DOHH2 (cell line): ENCODE results near the gene CCN5.

ENCODE experiments used
- H3F3A ChIP-seq: fragments of 200-600 bp; sonication (generic), shearing (Covaris generic); 2 replicates; pipeline ENCODE4 v1.6.0; 2016; ENCODE audit warnings: antibody characterized with exemption, mild to moderate bottlenecking; ENCODE audit not compliant: control insufficient read depth, insufficient read depth
- H3K27ac ChIP-seq: fragments of 200-600 bp; sonication (generic); 2 replicates; pipeline ENCODE4 v1.5.1; 2014; ENCODE audit warnings: low read depth, mild to moderate bottlenecking, low read length, moderate library complexity
- H3K27me3 ChIP-seq: fragments of 200-600 bp; sonication (generic); 2 replicates; pipeline ENCODE4 v1.6.1; 2014; ENCODE audit warnings: mild to moderate bottlenecking, low read length, mixed read lengths; ENCODE audit not compliant: control insufficient read depth
- H3K36me3 ChIP-seq: fragments of 200-600 bp; sonication (generic); 2 replicates; pipeline ENCODE4 v1.6.1; 2014; ENCODE audit warnings: mild to moderate bottlenecking, low read length, moderate library complexity, mixed read lengths; ENCODE audit not compliant: control insufficient read depth
- H3K4me1 ChIP-seq: fragments of 200-600 bp; sonication (generic); 2 replicates; pipeline ENCODE4 v1.6.1; 2014; ENCODE audit warnings: mild to moderate bottlenecking, low read length, mixed read lengths; ENCODE audit not compliant: control insufficient read depth
- H3K4me2 ChIP-seq: fragments of 200-600 bp; sonication (generic); 2 replicates; pipeline ENCODE4 v1.6.0; 2014; ENCODE audit warnings: mild to moderate bottlenecking, low read length, moderate library complexity
- H3K4me3 ChIP-seq: fragments of 200-600 bp; sonication (generic); 2 replicates; pipeline ENCODE4 v1.5.1; 2014; ENCODE audit warnings: mild to moderate bottlenecking, low read length, mixed read lengths
- H3K79me2 ChIP-seq: fragments of 200-600 bp; sonication (generic); 2 replicates; pipeline ENCODE4 v1.6.1; 2014; ENCODE audit warnings: mild to moderate bottlenecking, low read length, mixed read lengths; ENCODE audit not compliant: control insufficient read depth
- H3K9me2 ChIP-seq: fragments of 200-600 bp; sonication (generic); replicated peaks from 2 replicates; pipeline ENCODE4 v1.6.1; 2014; ENCODE audit warnings: mild to moderate bottlenecking, low read length, mixed read lengths; ENCODE audit not compliant: control insufficient read depth
- H3K9me3 ChIP-seq: fragments of 200-600 bp; sonication (generic); 2 replicates; pipeline ENCODE4 v1.6.1; 2014; ENCODE audit warnings: antibody characterized with exemption, low read length, mixed read lengths; ENCODE audit not compliant: control insufficient read depth, insufficient read depth
- H4K20me1 ChIP-seq: fragments of 200-600 bp; sonication (generic); 2 replicates; pipeline ENCODE4 v1.6.0; 2014; ENCODE audit warnings: low read depth, mild to moderate bottlenecking, antibody characterized with exemption, low read length, moderate library complexity; ENCODE audit not compliant: control insufficient read depth, insufficient read depth
- EZH2phosphoT487 ChIP-seq: fragments of 200-600 bp; sonication (generic); IDR thresholded peaks from 2 replicates; pipeline ENCODE4 v1.6.1; 2017; ENCODE audit warnings: borderline replicate concordance, mild to moderate bottlenecking, antibody characterized with exemption, low read length, moderate library complexity, mixed read lengths
- TF ChIP-seq, protein P1 (sequence below): fragments of 200-600 bp; sonication (generic); IDR thresholded peaks from one replicate; pipeline ENCODE4 v1.5.1; 2014; ENCODE audit warnings: antibody characterized with exemption, mild to moderate bottlenecking, low read depth, low read length; ENCODE audit not compliant: poor library complexity, severe bottlenecking

Gene CCN5

DNA sequence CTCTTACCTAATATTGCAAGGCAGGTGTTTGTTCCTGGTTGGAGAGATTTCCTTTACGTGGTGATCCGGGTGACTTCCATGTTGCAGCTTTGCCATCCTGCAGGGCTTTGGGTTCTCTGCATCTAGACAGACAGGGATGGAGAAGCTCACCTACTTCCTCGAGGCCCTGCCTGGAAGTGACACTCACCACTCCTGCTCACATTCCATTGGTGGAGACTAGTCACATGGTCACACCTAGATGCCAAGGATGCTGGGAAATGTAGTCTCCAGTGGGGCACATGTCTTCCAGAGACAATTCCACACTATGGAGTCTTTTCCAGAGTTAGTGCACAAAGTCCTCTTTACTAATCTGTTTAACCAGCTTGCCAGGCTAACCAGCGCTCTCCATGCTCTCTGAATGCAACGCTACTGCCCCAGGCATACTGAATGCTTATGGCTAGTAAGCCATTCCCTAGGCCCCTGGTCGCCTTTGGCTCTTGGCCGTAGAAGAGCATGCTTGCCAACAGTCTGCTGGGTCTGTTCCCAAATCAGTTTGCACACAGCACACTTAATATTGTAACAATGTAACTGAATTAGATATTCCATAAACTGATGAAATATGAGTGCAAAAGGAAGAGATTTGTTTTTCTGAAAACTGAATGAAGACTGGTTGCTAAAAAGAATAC, 23.8 kb downstream of the CCN5 start:
- Histone ChIP-seq H4K20me1 (no peaks in the 10 kb centered on the region), H3K27me3 (no peaks in the 10 kb centered on the region; the same call in 1 of the 2 replicates), H3K4me3 (peak overlapping the region; percentile 57), H3K27ac (no peak overlapping the region), H3K4me1 (peaks cover 18% of the 10 kb centered on the region), H3K9me2 (no peaks in the 10 kb centered on the region), H3K4me2 (peak overlapping the region; percentile 63), H3K36me3 (peaks cover 8% of the 10 kb centered on the region), H3K9me3 (peaks cover 20% of the 10 kb centered on the region), H3F3A (no peaks in the 10 kb centered on the region), H3K79me2 (no peaks in the 10 kb centered on the region)
- TF ChIP-seq EZH2phosphoT487 = no peak
- TF ChIP-seq, protein P1, sequence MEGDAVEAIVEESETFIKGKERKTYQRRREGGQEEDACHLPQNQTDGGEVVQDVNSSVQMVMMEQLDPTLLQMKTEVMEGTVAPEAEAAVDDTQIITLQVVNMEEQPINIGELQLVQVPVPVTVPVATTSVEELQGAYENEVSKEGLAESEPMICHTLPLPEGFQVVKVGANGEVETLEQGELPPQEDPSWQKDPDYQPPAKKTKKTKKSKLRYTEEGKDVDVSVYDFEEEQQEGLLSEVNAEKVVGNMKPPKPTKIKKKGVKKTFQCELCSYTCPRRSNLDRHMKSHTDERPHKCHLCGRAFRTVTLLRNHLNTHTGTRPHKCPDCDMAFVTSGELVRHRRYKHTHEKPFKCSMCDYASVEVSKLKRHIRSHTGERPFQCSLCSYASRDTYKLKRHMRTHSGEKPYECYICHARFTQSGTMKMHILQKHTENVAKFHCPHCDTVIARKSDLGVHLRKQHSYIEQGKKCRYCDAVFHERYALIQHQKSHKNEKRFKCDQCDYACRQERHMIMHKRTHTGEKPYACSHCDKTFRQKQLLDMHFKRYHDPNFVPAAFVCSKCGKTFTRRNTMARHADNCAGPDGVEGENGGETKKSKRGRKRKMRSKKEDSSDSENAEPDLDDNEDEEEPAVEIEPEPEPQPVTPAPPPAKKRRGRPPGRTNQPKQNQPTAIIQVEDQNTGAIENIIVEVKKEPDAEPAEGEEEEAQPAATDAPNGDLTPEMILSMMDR = no peak

DNA sequence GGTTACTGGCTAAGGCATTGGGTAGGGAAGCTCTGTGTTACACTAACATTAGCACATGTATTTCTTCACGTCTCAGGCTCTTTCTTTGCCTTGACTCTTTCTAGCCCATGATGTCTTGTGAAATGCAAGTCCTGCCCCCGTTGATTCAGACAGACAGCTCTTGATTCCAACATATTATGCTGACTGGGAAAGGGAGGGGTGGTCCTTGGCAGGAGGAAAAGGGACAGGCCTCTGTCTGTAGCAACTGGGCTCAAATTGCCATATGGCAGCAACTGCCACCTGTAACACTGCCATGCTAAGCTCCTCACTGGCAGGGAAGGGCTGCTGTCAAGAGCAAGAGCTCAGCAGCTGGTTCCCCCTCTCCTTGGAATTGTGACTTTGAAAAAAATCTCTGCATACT, 24.8 kb downstream of the CCN5 start:
- no peaks in the 10 kb centered on the region for H4K20me1 ChIP-seq
- no peak overlapping the region for H3K4me2 ChIP-seq
- no peak overlapping the region for H3K27ac ChIP-seq
- H3K4me1 ChIP-seq = peaks cover 18% of the 10 kb centered on the region
- no peak overlapping the region for H3K4me3 ChIP-seq
- no peaks in the 10 kb centered on the region for H3F3A ChIP-seq
- no peaks in the 10 kb centered on the region for H3K9me2 ChIP-seq
- H3K79me2 ChIP-seq = no peaks in the 10 kb centered on the region
- H3K9me3 ChIP-seq = peaks cover 20% of the 10 kb centered on the region
- TF ChIP-seq, protein P1 = no peak
- TF ChIP-seq EZH2phosphoT487 = no peak
- H3K36me3 ChIP-seq = peaks cover 8% of the 10 kb centered on the region
- H3K27me3 ChIP-seq = peaks cover under 1% of the 10 kb centered on the region

DNA sequence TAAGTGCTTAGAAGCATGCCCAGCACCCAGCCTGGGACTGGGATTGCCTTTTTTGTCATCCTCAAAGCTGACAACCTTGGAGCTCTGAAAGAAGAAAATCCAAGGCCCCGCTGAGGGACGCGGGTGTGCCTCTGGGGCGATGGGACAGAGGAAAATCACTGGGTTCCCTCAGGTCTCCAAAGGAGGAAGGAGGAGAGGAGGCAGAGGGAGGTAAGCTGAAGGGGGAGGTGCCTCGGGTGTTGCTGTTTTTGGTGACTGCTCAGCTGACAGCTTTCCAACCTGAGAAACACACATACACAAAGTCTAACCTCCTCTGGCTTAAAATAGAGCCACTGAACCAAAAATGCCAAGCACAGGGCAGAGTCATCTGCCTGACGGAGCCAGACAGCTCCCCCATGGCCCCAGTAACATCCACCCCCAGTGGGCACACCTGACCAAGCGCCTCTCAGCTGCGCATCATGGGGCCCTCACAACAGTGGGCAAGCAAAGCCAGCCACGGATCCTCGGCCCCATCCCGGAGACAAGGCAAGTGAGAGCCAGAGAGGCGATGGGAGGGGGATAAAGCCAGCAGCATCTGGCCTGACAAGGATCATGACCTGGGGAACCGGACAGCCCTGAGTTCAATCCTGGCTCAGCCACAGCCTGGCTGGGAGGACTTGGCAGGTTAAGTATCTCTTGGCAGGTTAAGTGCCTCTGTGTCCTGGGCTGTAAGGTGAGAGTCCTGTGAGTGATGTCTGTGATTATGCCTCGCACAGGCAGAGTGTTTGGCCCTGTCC, 27.3 kb downstream of the CCN5 start:
- H3F3A ChIP-seq = no peaks in the 10 kb centered on the region
- no peak overlapping the region for H3K4me3 ChIP-seq
- peaks cover 21% of the 10 kb centered on the region for H3K27me3 ChIP-seq
- no peaks in the 10 kb centered on the region for H3K79me2 ChIP-seq
- no peaks in the 10 kb centered on the region for H3K36me3 ChIP-seq
- TF ChIP-seq EZH2phosphoT487 = no peak
- TF ChIP-seq, protein P1 = no peak
- H3K4me1 ChIP-seq = peaks cover 14% of the 10 kb centered on the region; the same call in 1 of the 2 replicates
- peaks cover 8% of the 10 kb centered on the region for H3K9me3 ChIP-seq
- H3K9me2 ChIP-seq = no peaks in the 10 kb centered on the region
- no peaks in the 10 kb centered on the region for H4K20me1 ChIP-seq
- no peak overlapping the region for H3K27ac ChIP-seq
- no peak overlapping the region for H3K4me2 ChIP-seq
